GM19025 (cell line): Measurements from ENCODE around the gene KREMEN2.
"Not testable (repeated sequence)": the region's sequence is repeated elsewhere in the genome, so short reads cannot be mapped to it uniquely, and the experiment has no call there.

ENCODE experiments used
- ATAC-seq: cut with Tn5 transposase; IDR thresholded peaks from one replicate; pipeline ENCODE4 v1.9.1; 2021; ENCODE audit warnings: mild to moderate bottlenecking, low read depth, moderate library complexity; ENCODE audit not compliant: unreplicated experiment

The KREMEN2 gene

DNA sequence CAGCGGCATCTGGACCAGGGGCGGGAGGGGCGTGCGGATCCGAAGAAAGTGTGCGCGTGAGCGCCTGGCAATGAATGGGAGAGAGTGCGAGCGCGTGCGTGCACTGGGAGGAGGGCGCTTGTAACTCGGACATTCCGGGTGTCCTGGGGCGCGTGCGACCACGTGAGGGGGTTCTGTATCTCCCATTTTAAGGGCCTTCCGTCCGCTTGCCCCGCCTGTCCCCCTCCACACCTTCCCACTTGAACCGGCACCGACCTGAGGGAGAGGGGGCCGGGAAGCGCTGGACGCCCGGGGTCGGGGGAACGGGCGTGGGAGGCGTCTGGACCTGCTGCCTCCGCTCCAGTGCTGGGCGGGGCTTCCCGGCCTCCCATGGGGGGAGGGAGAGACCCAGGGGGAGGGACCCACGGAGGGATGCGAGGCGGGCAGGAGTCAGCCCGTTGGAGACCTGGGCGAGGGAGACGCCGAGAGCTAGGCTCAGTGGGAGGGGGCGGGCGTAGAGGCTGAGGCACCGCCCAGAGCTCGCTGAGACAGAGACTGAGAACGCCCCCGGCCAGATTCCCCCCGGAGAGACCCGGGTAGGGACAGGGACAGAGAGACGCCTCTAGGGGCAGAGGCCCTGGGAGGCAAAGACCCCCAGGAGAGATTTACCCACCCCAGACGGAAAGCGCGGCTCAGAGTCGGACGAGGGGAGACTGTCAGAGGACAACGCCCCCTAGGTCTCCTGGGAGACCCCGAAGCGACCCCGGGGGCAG, at the start of gene KREMEN2:
KREMEN2 (plus strand) TSS at position 553 of the 752 bp plus-strand sequence. CDS start 246 bp downstream, outside the sequence.
- ATAC-seq = no peak

GRCh38 chr16:2915196-2915929, 48.7 kb upstream of the KREMEN2 start:
- no peak for ATAC-seq

GRCh38 chr16:2919511-2920255, 44.4 kb upstream of the KREMEN2 start:
- no peak for ATAC-seq

DNA sequence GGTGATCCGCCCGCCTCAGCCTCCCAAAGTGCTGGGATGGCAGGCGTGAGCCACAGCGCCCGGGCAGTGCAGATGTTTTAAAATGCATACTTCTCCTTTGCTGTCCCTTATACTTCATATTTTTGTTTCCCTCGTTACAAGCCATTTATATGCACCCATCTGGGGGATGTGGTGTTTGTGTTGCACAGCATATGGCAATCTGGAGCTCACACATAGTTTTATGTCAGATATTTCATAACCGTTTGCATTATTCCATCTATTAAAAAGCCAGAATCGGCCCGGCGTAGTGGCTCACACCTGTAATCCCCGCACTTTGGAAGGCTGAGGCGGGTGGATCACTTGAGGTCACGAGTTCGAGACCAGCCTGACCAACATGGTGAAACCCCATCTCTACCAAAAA, 40.6 kb upstream of the KREMEN2 start:
- no peak for ATAC-seq

DNA sequence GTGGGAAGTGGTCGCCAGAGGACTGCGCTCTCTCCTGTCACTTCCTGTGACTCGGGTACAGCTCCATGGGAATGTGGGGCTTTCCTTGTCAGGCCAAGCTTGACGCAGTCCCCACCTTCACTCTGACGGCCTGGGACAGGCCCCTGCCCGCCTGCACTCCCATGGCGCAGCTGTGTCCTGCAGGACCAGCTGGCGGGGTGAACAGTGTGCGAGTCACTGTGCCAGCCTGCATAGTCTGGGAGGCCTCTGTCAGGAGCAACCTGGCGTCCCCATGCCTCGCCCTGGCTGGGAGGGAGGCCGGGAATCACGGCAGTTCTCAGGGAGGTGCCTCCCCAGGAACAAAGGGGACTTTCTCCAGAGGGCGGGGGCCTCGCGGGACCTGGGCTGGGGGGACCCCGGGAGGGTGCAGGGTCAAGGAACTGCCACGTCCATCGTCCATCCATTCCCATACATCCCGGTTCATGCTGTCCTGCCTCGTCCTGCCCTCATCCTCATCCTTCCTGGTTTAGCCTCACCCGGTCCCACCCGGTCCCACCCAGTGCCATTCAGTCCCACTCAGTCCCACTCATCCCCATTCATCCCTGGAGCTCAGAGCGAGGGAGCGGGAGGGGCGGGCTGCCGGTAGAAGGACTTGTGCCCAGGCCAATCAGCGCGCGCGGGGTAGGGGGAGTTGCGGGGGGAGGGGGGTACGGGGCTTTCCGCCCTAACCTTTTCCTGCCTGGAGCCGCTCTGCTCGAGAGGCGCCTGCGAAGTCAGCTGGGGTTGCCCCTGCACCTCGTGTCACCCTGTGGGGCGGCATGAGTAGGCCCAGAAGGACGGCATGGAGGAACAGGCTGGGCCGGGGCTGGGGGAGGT, 38.9 kb upstream of the KREMEN2 start:
- no peak for ATAC-seq

- ATAC-seq = no peak
Measured at GRCh38 chr16:2925951-2926649, 38.0 kb upstream of the KREMEN2 start.

- ATAC-seq = no peak
Measured at GRCh38 chr16:2926650-2926999, 37.5 kb upstream of the KREMEN2 start.

- ATAC-seq = no peak
Measured at GRCh38 chr16:2927010-2927646, 36.9 kb upstream of the KREMEN2 start.

DNA sequence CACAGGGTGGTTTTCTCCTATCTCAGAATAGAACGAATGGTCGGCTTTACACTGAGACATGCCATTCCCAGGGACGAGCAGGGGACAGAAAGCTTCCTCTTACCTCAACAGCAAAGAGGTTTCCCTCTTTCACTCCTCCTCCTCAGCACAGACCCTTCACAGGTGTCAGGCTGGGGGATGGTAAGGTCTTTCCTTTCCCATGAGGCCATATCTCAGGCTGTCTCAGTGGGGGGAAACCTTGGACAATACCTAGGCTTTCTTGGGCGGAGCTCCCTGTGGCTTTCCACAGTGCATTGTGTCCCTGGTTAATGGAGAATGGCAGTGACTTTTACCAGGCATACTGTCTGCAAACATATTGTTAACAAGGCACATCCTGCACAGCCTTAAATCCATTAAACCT, 35.9 kb upstream of the KREMEN2 start:
- not testable (repeated sequence) for ATAC-seq

DNA sequence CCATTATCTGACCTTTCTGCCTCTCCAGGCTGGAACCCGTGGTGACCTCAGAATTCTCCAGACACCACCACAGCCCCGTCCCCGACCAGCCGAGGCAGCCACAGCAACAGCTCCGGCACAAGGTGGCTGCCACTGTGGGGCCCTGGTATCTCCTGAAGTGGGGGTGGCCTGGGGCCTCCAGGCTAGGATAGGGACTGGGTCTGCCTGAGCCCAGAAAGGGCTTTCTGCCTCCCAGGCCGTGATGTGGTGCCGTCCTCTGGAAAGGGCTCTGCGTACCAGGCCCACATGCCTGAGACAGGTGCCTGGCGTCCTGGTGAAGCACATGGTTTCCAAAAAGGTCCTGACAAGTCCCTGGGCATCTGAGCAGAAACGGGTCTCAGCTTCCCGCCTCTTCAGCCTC, 35.3 kb upstream of the KREMEN2 start:
- no peak for ATAC-seq

DNA sequence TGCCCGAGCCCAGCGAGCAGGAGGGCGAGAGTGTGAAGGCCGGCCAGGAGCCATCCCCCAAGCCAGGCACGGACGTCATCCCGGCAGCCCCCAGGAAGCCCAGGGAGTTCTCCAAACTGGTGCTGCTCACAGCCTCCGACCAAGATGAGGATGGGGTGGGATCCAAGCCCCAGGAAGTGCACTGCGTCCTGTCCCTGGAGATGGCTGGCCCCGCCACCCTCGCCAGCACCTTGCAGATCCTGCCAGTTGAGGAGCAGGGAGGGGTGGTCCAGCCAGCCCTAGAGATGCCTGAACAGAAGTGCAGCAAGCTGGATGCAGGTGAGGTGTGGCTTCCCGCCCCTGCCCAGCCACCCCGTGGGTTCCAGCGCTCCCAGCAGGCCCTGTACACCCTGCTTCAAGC, 34.4 kb upstream of the KREMEN2 start:
- no peak for ATAC-seq

- ATAC-seq = no peak
Measured at GRCh38 chr16:2930236-2930635, 33.8 kb upstream of the KREMEN2 start.

DNA sequence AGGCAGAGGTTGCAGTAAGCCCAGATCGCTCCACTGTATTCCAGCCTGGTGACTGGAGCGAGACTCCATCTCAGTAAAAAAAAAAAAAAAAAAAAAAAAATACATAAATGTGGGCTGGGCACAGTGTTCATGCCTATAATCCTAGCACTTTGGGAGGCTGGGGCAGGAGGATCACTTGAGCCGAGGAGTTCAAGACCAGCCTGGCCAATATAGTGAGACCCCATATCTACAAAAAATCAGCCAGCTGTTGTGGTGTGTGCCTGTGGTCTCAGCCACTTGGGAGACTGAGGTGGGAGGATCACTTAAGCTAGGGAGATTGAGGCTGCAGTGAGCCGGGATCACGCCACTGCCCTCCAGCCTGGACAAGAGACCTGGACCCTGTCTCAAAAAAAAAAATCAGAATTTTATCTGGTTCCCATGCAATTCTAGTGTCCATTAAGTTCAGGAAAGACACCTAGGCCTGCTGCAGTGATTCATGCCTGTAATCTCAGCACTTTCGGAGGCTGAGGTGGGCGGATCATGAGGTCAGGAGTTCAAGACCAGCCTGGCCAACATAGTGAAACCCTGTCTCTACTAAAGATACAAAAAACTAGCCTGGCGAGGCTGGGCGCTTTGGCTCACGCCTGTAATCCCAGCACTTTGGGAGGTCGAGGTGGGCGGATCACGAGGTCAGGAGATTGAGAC, 32.7 kb upstream of the KREMEN2 start:
- not testable (repeated sequence) for ATAC-seq

GRCh38 chr16:2933136-2933535, 30.9 kb upstream of the KREMEN2 start:
- no peak for ATAC-seq

GRCh38 chr16:2933701-2934100, 30.4 kb upstream of the KREMEN2 start:
- ATAC-seq = no peak

- no peak for ATAC-seq
Measured at GRCh38 chr16:2934450-2934849, 29.6 kb upstream of the KREMEN2 start.

- ATAC-seq = no peak
Measured at GRCh38 chr16:2936436-2937011, 27.6 kb upstream of the KREMEN2 start.

GRCh38 chr16:2937170-2937569, 26.9 kb upstream of the KREMEN2 start:
- no peak for ATAC-seq
